ENCODE results near the gene KNOP1. TPM values are rescaled to one million over a fixed set of nuclear protein-coding genes. Genes with fewer than 3 reads are reported as not detected.

The KNOP1 gene
- total RNA-seq, 1 experiment from 2014 or later, result 13.6 TPM

DNA sequence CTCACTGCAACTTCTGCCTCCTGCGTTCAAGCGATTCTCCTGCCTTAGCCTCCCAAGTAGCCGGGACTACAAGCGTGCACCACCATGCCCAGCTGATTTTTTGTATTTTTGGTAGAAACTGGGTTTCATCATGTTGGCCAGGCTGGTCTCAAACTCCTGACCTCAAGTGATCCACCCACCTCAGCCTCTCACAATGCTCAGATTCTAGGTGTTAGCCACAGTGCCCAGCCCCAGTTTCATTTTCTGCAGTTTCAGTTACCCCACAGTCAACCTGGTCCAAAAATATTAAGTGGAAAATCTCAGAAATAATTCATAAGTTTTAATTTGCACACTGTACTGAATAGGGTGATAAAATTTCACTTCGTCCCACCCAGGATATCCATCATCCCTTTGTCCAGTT is 28.7 kb downstream of the KNOP1 start:
- no peaks in the 10 kb centered on the region for H3K27me3 ChIP-seq (ENCODE audit: low read length)
- no peak overlapping the region for H3K27ac ChIP-seq (ENCODE audit: low read length)
- no peaks in the 10 kb centered on the region for H3K9me2 ChIP-seq (replicated peaks; ENCODE audit: low read length)
- TF ChIP-seq, protein P1, sequence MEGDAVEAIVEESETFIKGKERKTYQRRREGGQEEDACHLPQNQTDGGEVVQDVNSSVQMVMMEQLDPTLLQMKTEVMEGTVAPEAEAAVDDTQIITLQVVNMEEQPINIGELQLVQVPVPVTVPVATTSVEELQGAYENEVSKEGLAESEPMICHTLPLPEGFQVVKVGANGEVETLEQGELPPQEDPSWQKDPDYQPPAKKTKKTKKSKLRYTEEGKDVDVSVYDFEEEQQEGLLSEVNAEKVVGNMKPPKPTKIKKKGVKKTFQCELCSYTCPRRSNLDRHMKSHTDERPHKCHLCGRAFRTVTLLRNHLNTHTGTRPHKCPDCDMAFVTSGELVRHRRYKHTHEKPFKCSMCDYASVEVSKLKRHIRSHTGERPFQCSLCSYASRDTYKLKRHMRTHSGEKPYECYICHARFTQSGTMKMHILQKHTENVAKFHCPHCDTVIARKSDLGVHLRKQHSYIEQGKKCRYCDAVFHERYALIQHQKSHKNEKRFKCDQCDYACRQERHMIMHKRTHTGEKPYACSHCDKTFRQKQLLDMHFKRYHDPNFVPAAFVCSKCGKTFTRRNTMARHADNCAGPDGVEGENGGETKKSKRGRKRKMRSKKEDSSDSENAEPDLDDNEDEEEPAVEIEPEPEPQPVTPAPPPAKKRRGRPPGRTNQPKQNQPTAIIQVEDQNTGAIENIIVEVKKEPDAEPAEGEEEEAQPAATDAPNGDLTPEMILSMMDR (conservative IDR thresholded peaks at IDR 0.05; ENCODE audit: low read depth, low read length), result no peak
- TF ChIP-seq EZH2phosphoT487 (IDR thresholded peaks at IDR 0.05; ENCODE audit: borderline replicate concordance, low read length) (no peak), EZH2 (IDR thresholded peaks at IDR 0.05; ENCODE audit: low read length, unreplicated experiment) (no peak)
- H3F3A ChIP-seq (ENCODE audit: low read length, unreplicated experiment), result no peaks in the 10 kb centered on the region
- ChIA-PET POLR2A (ENCODE audit: unreplicated experiment) (no interaction called here), CTCF (no interaction called here)
- H3K4me2 ChIP-seq (ENCODE audit: low read length), result no peak overlapping the region
- H3K36me3 ChIP-seq (ENCODE audit: low read depth, low read length), result no peaks in the 10 kb centered on the region
- H4K20me1 ChIP-seq (ENCODE audit: low read length), result no peaks in the 10 kb centered on the region
- BruUV-seq (replicated peaks), result no TSS peak
- DNase-seq (no peak), ATAC-seq (no peak)
- H3K79me2 ChIP-seq (ENCODE audit: low read length), result no peaks in the 10 kb centered on the region
- no peaks in the 10 kb centered on the region for H3K9me3 ChIP-seq (ENCODE audit: low read length)
- no peak overlapping the region for H3K9ac ChIP-seq (ENCODE audit: low read length)
- intact Hi-C loops (cut with micrococcal nuclease), result no loop called here
- H2AFZ ChIP-seq (ENCODE audit: low read length), result no peak overlapping the region
- no peak overlapping the region for H3K4me3 ChIP-seq (ENCODE audit: low read length)
- H3K4me1 ChIP-seq (ENCODE audit: insufficient read depth, low read length), result peaks cover 8% of the 10 kb centered on the region

DNA sequence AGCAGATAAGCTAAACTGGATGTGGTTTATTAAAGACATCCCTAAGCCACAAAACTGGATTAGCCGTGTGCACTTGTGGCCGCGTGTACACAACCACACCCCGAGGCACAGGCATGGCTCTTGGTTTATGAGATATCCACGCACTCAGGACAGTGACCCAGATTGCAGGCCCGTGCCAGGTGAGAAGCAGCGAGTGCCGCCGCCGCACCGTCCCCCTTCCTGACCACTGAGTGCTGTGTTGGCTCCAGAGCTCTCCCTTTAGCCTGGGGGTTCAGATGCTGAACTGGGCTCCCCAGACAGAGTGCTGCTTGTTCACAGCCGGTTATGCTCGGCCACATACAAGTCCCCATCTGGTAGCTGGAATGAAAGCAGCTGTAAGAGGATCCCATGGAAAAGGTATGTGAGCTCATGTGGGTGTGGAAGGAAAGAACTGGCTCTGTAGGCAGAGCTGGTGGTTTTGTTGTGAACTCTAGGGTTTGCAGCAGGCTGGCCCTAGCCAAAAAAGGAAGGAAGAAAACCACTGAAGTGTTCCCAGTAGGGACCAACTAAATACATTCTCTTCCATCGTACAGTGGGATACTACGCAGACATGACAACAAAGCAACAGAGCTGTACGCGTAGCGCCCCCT is 29.5 kb downstream of the KNOP1 start:
- Histone ChIP-seq H3K9me2 (replicated peaks; ENCODE audit: low read length) (no peaks in the 10 kb centered on the region), H3K9me3 (ENCODE audit: low read length) (no peaks in the 10 kb centered on the region), H2AFZ (ENCODE audit: low read length) (no peak overlapping the region), H4K20me1 (ENCODE audit: low read length) (no peaks in the 10 kb centered on the region), H3K4me2 (ENCODE audit: low read length) (no peak overlapping the region), H3K27ac (ENCODE audit: low read length) (no peak overlapping the region), H3K4me3 (ENCODE audit: low read length) (no peak overlapping the region), H3K79me2 (ENCODE audit: low read length) (no peaks in the 10 kb centered on the region), H3F3A (ENCODE audit: low read length, unreplicated experiment) (no peaks in the 10 kb centered on the region), H3K36me3 (ENCODE audit: low read depth, low read length) (no peaks in the 10 kb centered on the region), H3K9ac (ENCODE audit: low read length) (no peak overlapping the region), H3K4me1 (ENCODE audit: insufficient read depth, low read length) (peaks cover 8% of the 10 kb centered on the region), H3K27me3 (ENCODE audit: low read length) (no peaks in the 10 kb centered on the region)
- ChIA-PET CTCF (no interaction called here), POLR2A (ENCODE audit: unreplicated experiment) (no interaction called here)
- ATAC-seq (no peak), DNase-seq (no peak)
- intact Hi-C loops (cut with micrococcal nuclease), result no loop called here
- no peak for TF ChIP-seq EZH2phosphoT487 (IDR thresholded peaks at IDR 0.05; ENCODE audit: borderline replicate concordance, low read length)
- TF ChIP-seq, protein P1 (conservative IDR thresholded peaks at IDR 0.05; ENCODE audit: low read depth, low read length), result no peak
- TF ChIP-seq EZH2 (IDR thresholded peaks at IDR 0.05; ENCODE audit: low read length, unreplicated experiment), result no peak
- BruUV-seq (replicated peaks), result no TSS peak

DNA sequence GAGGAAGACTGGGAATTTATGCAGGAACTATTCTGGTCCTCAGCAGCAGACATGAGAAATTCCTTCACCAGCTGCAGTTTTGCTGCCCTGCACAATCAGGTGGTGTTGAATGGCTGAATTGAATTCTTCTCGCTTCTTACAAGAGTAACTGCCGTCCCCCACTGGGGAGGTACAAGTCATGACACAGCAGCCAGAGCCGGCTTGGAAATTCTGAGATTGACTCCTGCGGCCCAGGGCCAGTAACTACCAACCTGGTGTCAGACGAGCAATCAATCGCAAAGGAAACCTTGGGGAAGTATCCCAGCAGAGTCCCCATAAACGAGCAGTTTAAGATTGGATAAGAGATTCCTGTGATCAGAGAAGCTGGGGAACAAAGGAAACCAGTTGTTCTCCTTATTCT is 30.7 kb downstream of the KNOP1 start:
- no peak overlapping the region for H3K27ac ChIP-seq (ENCODE audit: low read length)
- H3K27me3 ChIP-seq (ENCODE audit: low read length), result no peaks in the 10 kb centered on the region
- TF ChIP-seq EZH2 (IDR thresholded peaks at IDR 0.05; ENCODE audit: low read length, unreplicated experiment) (no peak), EZH2phosphoT487 (IDR thresholded peaks at IDR 0.05; ENCODE audit: borderline replicate concordance, low read length) (no peak)
- TF ChIP-seq, protein P1 (conservative IDR thresholded peaks at IDR 0.05; ENCODE audit: low read depth, low read length), result no peak
- no TSS peak for BruUV-seq (replicated peaks)
- H3K4me1 ChIP-seq (ENCODE audit: insufficient read depth, low read length), result peaks cover 8% of the 10 kb centered on the region
- H3K9me3 ChIP-seq (ENCODE audit: low read length), result no peaks in the 10 kb centered on the region
- intact Hi-C loops (cut with micrococcal nuclease), result no loop called here
- ChIA-PET CTCF (no interaction called here), POLR2A (ENCODE audit: unreplicated experiment) (no interaction called here)
- no peak overlapping the region for H3K4me2 ChIP-seq (ENCODE audit: low read length)
- no peak overlapping the region for H2AFZ ChIP-seq (ENCODE audit: low read length)
- no peak overlapping the region for H3K9ac ChIP-seq (ENCODE audit: low read length)
- no peaks in the 10 kb centered on the region for H3F3A ChIP-seq (ENCODE audit: low read length, unreplicated experiment)
- no peaks in the 10 kb centered on the region for H3K36me3 ChIP-seq (ENCODE audit: low read depth, low read length)
- no peak for DNase-seq
- no peak overlapping the region for H3K4me3 ChIP-seq (ENCODE audit: low read length)
- H4K20me1 ChIP-seq (ENCODE audit: low read length), result no peaks in the 10 kb centered on the region
- ATAC-seq, result no peak
- no peaks in the 10 kb centered on the region for H3K9me2 ChIP-seq (replicated peaks; ENCODE audit: low read length)
- H3K79me2 ChIP-seq (ENCODE audit: low read length), result no peaks in the 10 kb centered on the region

Data from PC-3 (cell line).